Measurements from ENCODE around the gene UBE2D2. TPM values are rescaled to one million over a fixed set of nuclear protein-coding genes. Genes with fewer than 3 reads are reported as not detected.
"Not testable (repeated sequence)": the region's sequence is repeated elsewhere in the genome, so short reads cannot be mapped to it uniquely, and the experiment has no call there.

UBE2D2 gene
- 272 and 275 TPM in 2 replicates for total RNA-seq

GRCh38 chr5:139560752-139561654, at the start of gene UBE2D2:
Gene UBE2D2 (plus strand): TSS chr5:139561339. CDS start chr5:139561792, 453 bp downstream.
- Mint-ChIP-seq H3K27me3 (no peaks in the 10 kb centered on the region), H3K4me3 (peak within 1 kb of the TSS; percentile 98), H3K9me3 (no peaks in the 10 kb centered on the region), H3K4me1 (peaks cover 33% of the 10 kb centered on the region), H3K36me3 (ENCODE audit: low read depth) (peaks cover 22% of the 10 kb centered on the region), H3K27ac (peak within 1 kb of the TSS; percentile 94)
- intact Hi-C loops (cut with micrococcal nuclease): loop anchor here (1.0 to 10.0 kb wide), 10 partner anchors 36 to 1016 kb away; partner anchors contain the start of genes ANKHD1, ETF1, SPATA24 and STING1
- peak; percentile 99 for DNase-seq

GRCh38 chr5:139512786-139513390, 48.3 kb upstream of the UBE2D2 start:
- intact Hi-C loops (cut with micrococcal nuclease): loop anchor here (1.0 to 5.0 kb wide), 6 partner anchors 16 to 98 kb away; partner anchors contain the start of gene DNAJC18
- DNase-seq: no peak
- peak overlapping the region; percentile 87 for H3K27ac Mint-ChIP-seq
- H3K4me3 Mint-ChIP-seq: peak overlapping the region; percentile 66
- H3K9me3 Mint-ChIP-seq: peaks cover 12% of the 10 kb centered on the region
- H3K36me3 Mint-ChIP-seq (ENCODE audit: low read depth): peaks cover 3% of the 10 kb centered on the region
- peaks cover 1% of the 10 kb centered on the region for H3K27me3 Mint-ChIP-seq
- peaks cover 58% of the 10 kb centered on the region for H3K4me1 Mint-ChIP-seq

GRCh38 chr5:139513434-139513833, 47.7 kb upstream of the UBE2D2 start:
- Mint-ChIP-seq H3K27ac (peak overlapping the region; percentile 39), H3K9me3 (peaks cover 12% of the 10 kb centered on the region), H3K4me1 (peaks cover 57% of the 10 kb centered on the region)
- intact Hi-C loops (cut with micrococcal nuclease): loop anchor here (1.0 to 5.0 kb wide), 6 partner anchors 17 to 99 kb away; partner anchors contain the start of gene DNAJC18
- not testable (repeated sequence) for H3K4me3 Mint-ChIP-seq; H3K36me3 Mint-ChIP-seq (ENCODE audit: low read depth); H3K27me3 Mint-ChIP-seq
- peak; percentile 93 for DNase-seq

- Mint-ChIP-seq H3K27ac (peak overlapping the region; percentile 39), H3K4me3 (no peak overlapping the region), H3K27me3 (peaks cover 1% of the 10 kb centered on the region), H3K4me1 (peaks cover 58% of the 10 kb centered on the region), H3K9me3 (peaks cover 12% of the 10 kb centered on the region), H3K36me3 (ENCODE audit: low read depth) (peaks cover 3% of the 10 kb centered on the region)
- intact Hi-C loops (cut with micrococcal nuclease): loop anchor here (1.0 to 5.0 kb wide), 6 partner anchors 17 to 99 kb away; partner anchors contain the start of gene DNAJC18
- no peak for DNase-seq
These were observed 47.2 kb upstream of the UBE2D2 start for GRCh38 chr5:139513852-139514485.

GRCh38 chr5:139514486-139514856, 46.7 kb upstream of the UBE2D2 start:
- Mint-ChIP-seq H3K4me1 (peaks cover 58% of the 10 kb centered on the region), H3K27me3 (peaks cover 1% of the 10 kb centered on the region)
- intact Hi-C loops (cut with micrococcal nuclease): loop anchor here (5.0 kb wide), 1 partner anchor 77 kb away; the partner anchor contains the start of gene DNAJC18

GRCh38 chr5:139517683-139518564, 43.2 kb upstream of the UBE2D2 start:
- Mint-ChIP-seq H3K36me3 (ENCODE audit: low read depth) (no peaks in the 10 kb centered on the region), H3K27me3 (no peaks in the 10 kb centered on the region), H3K4me3 (peak overlapping the region; percentile 83), H3K4me1 (peaks cover 28% of the 10 kb centered on the region), H3K9me3 (no peaks in the 10 kb centered on the region), H3K27ac (peak overlapping the region; percentile 93)
- intact Hi-C loops (cut with micrococcal nuclease): loop anchor here (1.0 to 5.0 kb wide), 4 partner anchors 36 to 247 kb away; partner anchors contain the start of genes PAIP2, STING1 and UBE2D2
- peak; percentile 98 for DNase-seq

More at GRCh38 chr5:139514486-139514856, 46.7 kb upstream of the UBE2D2 start:
- Mint-ChIP-seq H3K4me3 (no peak overlapping the region), H3K27ac (no peak overlapping the region), H3K9me3 (peaks cover 12% of the 10 kb centered on the region), H3K36me3 (ENCODE audit: low read depth) (peaks cover 3% of the 10 kb centered on the region)
- no peak for DNase-seq

- no peak overlapping the region for H3K27ac Mint-ChIP-seq
These were observed 37.3 kb upstream of the UBE2D2 start for GRCh38 chr5:139523635-139524445.

GRCh38 chr5:139524446-139524845, 36.7 kb upstream of the UBE2D2 start:
- Mint-ChIP-seq H3K9me3 (no peaks in the 10 kb centered on the region), H3K36me3 (ENCODE audit: low read depth) (no peaks in the 10 kb centered on the region), H3K4me3 (no peak overlapping the region), H3K27me3 (no peaks in the 10 kb centered on the region), H3K27ac (no peak overlapping the region), H3K4me1 (no peaks in the 10 kb centered on the region)
- intact Hi-C loops (cut with micrococcal nuclease): no loop called here
- no peak for DNase-seq

More at GRCh38 chr5:139523635-139524445, 37.3 kb upstream of the UBE2D2 start:
- Mint-ChIP-seq H3K36me3 (ENCODE audit: low read depth) (no peaks in the 10 kb centered on the region), H3K4me3 (no peak overlapping the region), H3K27me3 (no peaks in the 10 kb centered on the region), H3K4me1 (peaks cover 2% of the 10 kb centered on the region), H3K9me3 (no peaks in the 10 kb centered on the region)
- DNase-seq: no peak
- intact Hi-C loops (cut with micrococcal nuclease): no loop called here

GRCh38 chr5:139524940-139525585, 36.1 kb upstream of the UBE2D2 start:
- Mint-ChIP-seq H3K27me3 (no peaks in the 10 kb centered on the region), H3K27ac (no peak overlapping the region), H3K36me3 (ENCODE audit: low read depth) (no peaks in the 10 kb centered on the region), H3K9me3 (no peaks in the 10 kb centered on the region), H3K4me3 (no peak overlapping the region), H3K4me1 (no peaks in the 10 kb centered on the region)
- intact Hi-C loops (cut with micrococcal nuclease): no loop called here
- no peak for DNase-seq

- H3K4me3 Mint-ChIP-seq; DNase-seq; H3K27ac Mint-ChIP-seq; intact Hi-C loops (cut with micrococcal nuclease); H3K4me1 Mint-ChIP-seq; H3K9me3 Mint-ChIP-seq; H3K27me3 Mint-ChIP-seq; H3K36me3 Mint-ChIP-seq (ENCODE audit: low read depth): not testable (repeated sequence)
These were observed 35.4 kb upstream of the UBE2D2 start for GRCh38 chr5:139525586-139526308.

- H3K36me3 Mint-ChIP-seq (ENCODE audit: low read depth); H3K4me3 Mint-ChIP-seq; DNase-seq; H3K9me3 Mint-ChIP-seq; H3K4me1 Mint-ChIP-seq; H3K27ac Mint-ChIP-seq; H3K27me3 Mint-ChIP-seq; intact Hi-C loops (cut with micrococcal nuclease): not testable (repeated sequence)
These were observed 34.6 kb upstream of the UBE2D2 start for GRCh38 chr5:139526309-139527089.
